Activated CD4-positive, alpha-beta T cell treated with anti-CD3 and anti-CD28 coated beads for 48 hours (primary cell): ENCODE measurements around the gene PLEKHG4B.
"Not testable (repeated sequence)": the region's sequence is repeated elsewhere in the genome, so short reads cannot be mapped to it uniquely, and the experiment has no call there.

Source experiments
- DNase-seq: peaks from one replicate; pipeline ENCODE4 v3.0.0-alpha.2; 2020

PLEKHG4B gene

GRCh38 chr5:234450-234849, 142.5 kb downstream of the PLEKHG4B start:
- no peak for DNase-seq

DNA sequence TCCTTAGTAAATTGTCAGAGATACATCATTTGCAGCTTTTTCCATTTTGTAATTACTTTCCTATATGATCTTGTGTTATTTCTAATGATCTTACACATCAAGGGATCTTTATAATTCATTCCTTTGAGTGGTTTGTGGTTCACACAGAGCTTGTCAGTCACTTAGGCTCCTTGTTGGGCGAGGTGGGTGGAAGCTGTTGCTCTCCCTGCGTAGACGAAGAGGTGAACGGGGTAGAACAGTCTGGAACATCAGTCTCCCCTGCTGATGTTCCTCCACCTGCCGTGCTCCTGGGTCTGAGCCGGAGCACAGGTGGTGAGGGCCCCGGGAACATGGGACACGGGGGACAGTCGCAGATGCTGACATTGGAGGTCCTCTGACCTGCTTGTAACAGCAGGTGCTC, 143.6 kb downstream of the PLEKHG4B start:
- DNase-seq: not testable (repeated sequence)

DNA sequence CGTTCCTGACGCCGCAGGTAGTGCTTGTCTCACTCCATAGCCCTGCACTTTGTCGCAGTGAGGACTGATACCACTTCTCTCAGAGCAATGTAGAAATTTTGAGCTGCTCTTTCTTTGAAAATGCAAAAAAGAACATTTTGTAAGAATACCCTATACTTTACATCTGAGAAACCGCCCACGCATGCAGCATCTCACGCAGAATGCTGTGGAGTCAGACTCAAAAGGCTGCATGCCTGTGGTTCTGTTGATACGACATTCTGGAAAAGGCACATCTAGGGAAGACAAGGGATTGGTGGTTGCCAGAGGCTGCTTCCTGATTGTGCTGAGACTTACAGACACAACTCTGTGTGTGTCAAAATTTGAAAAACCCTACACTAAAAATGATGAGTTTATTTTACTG, 146.0 kb downstream of the PLEKHG4B start:
- DNase-seq: not testable (repeated sequence)
